Progenitor cell of endocrine pancreas (in vitro differentiated cells): ENCODE data around the gene GNB5. TPM values are rescaled to one million over a fixed set of nuclear protein-coding genes. Genes with fewer than 3 reads are reported as not detected.

ENCODE experiments used
- DNase-seq: peaks from one replicate; pipeline ENCODE4 v3.0.0; 2021; ENCODE audit warnings: low spot score; ENCODE audit not compliant: unreplicated experiment
- H3K27ac Mint-ChIP-seq: 2 replicates; pipeline ENCODE4 v1.8.0; 2021; ENCODE audit warnings: mild to moderate bottlenecking, moderate library complexity, mixed read lengths
- H3K27me3 Mint-ChIP-seq: 2 replicates; pipeline ENCODE4 v1.8.0; 2021; ENCODE audit warnings: mixed read lengths
- H3K36me3 Mint-ChIP-seq: 2 replicates; pipeline ENCODE4 v1.8.0; 2022; ENCODE audit warnings: mixed read lengths; ENCODE audit not compliant: insufficient read depth
- H3K4me1 Mint-ChIP-seq: 2 replicates; pipeline ENCODE4 v1.8.0; 2021; ENCODE audit warnings: low read depth, mixed read lengths
- H3K4me3 Mint-ChIP-seq: 2 replicates; pipeline ENCODE4 v1.8.0; 2021; ENCODE audit warnings: low read depth, mild to moderate bottlenecking, moderate library complexity, mixed read lengths
- H3K9me3 Mint-ChIP-seq: 2 replicates; pipeline ENCODE4 v1.8.0; 2021; ENCODE audit warnings: low read depth, mixed read lengths
- total RNA-seq: library from RNA; stranded (reverse); gene quantifications from 2 replicates; pipeline ENCODE4 v1.2.1, GENCODE V29; 2021
- TF ChIP-seq, protein P1 (sequence below): fragments of 200-600 bp; sonication (generic); IDR thresholded peaks from one replicate; pipeline ENCODE4 v1.5.0; 2021; ENCODE audit warnings: antibody characterized with exemption, mild to moderate bottlenecking; ENCODE audit not compliant: unreplicated experiment

The GNB5 gene
- total RNA-seq, 1 donor from 2014 or later = 56.0 TPM

DNA sequence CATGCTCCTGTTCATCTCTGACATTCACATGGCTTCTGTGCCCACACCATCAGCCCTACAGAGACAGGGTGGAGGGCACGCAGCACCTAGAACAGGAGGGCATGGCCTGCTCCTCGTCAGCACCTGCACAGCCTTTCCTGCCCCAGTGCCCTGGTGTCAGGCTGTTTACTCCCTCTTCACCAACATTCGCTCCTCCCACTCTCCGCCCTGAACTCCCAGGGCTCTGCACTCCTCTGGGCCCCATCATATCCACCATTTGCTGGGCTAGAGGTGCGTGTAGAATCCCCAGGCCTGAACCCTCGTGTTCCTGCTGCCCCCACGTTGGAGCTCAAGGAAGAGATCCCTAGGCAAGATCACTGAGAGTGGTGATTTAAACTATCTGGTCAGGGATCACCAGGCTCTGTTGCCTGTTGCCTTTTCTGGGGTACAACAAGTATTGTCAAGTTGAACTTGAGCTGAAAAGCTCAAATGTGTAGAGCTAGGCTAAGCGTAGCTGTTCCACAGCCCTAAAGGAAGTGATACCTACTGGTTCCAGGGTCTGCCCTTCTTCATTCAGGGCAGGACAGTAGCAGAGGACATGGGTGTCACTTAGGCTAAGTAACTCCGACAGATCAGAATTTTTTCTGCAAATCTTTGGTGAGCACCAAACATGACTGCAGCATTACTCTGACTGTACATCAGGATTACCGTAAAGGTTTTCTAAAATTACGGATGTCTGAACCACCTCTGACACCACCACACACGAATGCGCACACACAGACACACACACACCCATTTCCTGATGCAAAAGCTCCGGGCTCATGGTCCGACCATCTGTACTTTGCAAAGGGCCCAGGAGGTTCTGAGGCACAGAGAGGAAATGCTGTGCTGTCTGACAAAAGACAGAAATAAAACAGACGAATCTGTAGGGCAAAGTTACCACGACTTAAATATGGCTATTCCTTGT is 43.7 kb upstream of the GNB5 start:
- no peak overlapping the region for H3K27ac Mint-ChIP-seq
- peaks cover 3% of the 10 kb centered on the region for H3K4me1 Mint-ChIP-seq
- no peak overlapping the region for H3K4me3 Mint-ChIP-seq
- no peak for DNase-seq
- H3K27me3 Mint-ChIP-seq = no peaks in the 10 kb centered on the region
- no peaks in the 10 kb centered on the region for H3K9me3 Mint-ChIP-seq
- TF ChIP-seq, protein P1, sequence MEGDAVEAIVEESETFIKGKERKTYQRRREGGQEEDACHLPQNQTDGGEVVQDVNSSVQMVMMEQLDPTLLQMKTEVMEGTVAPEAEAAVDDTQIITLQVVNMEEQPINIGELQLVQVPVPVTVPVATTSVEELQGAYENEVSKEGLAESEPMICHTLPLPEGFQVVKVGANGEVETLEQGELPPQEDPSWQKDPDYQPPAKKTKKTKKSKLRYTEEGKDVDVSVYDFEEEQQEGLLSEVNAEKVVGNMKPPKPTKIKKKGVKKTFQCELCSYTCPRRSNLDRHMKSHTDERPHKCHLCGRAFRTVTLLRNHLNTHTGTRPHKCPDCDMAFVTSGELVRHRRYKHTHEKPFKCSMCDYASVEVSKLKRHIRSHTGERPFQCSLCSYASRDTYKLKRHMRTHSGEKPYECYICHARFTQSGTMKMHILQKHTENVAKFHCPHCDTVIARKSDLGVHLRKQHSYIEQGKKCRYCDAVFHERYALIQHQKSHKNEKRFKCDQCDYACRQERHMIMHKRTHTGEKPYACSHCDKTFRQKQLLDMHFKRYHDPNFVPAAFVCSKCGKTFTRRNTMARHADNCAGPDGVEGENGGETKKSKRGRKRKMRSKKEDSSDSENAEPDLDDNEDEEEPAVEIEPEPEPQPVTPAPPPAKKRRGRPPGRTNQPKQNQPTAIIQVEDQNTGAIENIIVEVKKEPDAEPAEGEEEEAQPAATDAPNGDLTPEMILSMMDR = no peak
- H3K36me3 Mint-ChIP-seq = peaks cover 25% of the 10 kb centered on the region

DNA sequence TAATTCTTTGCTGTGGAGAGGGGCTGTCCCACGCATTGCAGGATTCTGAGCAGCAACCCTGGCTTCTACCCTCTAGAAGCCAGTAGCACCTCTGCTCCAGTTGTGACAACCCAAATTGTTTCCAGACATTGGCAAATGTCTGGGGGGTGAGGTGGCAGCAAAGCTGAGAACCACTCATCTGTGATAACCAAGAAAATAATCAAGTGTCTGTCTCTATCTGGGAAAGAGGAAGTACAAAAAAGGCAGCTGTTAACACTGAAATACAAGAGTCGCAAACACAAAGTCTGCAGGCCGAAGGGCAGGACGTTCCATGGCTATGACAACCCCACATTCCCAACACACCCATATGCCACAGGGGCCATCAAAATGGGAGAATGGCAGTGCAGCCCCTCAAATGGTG is 42.2 kb upstream of the GNB5 start:
- Mint-ChIP-seq H3K9me3 (no peaks in the 10 kb centered on the region), H3K36me3 (peaks cover 23% of the 10 kb centered on the region), H3K4me1 (peaks cover 3% of the 10 kb centered on the region), H3K27me3 (no peaks in the 10 kb centered on the region), H3K4me3 (no peak overlapping the region), H3K27ac (peak overlapping the region; percentile 12)
- no peak for DNase-seq
- TF ChIP-seq, protein P1 = no peak

DNA sequence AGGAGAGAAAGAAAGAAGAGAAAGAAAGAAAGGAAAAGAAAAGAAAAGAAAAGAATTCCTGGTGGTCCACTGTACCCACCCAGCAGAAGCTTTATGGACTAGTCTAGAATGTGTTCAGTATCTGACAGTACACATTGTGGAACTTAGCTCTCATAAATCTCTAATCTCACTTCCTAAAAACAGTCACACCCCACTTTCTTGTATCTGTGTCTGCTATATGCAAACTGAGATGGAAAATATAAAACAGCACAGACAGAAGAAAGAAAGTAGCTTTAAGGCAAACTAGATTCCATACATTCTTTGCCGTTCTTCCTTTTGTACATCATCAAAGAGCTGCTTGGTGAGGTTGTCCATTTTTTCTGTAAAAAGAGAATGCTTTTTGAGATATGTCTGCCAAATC is 41.1 kb upstream of the GNB5 start:
- no peaks in the 10 kb centered on the region for H3K27me3 Mint-ChIP-seq
- H3K27ac Mint-ChIP-seq = no peak overlapping the region
- H3K4me3 Mint-ChIP-seq = no peak overlapping the region
- TF ChIP-seq, protein P1 = no peak
- DNase-seq = no peak
- H3K9me3 Mint-ChIP-seq = no peaks in the 10 kb centered on the region
- H3K4me1 Mint-ChIP-seq = peaks cover 3% of the 10 kb centered on the region
- peaks cover 21% of the 10 kb centered on the region for H3K36me3 Mint-ChIP-seq

DNA sequence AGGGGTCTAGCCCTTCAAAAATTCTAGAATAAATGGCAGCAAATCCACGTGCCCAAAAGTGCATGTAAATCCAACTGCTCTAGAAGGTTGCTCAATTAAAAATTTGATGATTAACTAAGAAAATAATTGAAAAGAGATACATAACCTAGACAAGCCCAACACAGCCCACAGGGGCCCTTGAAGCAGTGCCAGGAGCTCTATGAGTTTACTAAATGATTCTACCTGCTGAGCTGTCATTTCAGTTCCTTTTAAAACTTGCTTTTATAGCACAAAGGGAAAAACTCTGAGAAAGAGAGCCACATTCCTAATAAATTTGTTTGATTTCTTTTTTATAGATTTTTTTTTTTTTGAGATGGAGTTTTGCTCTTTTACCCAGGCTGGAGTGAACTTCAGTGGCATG is 38.9 kb upstream of the GNB5 start:
- DNase-seq = no peak
- Mint-ChIP-seq H3K27ac (no peak overlapping the region), H3K4me3 (no peak overlapping the region), H3K9me3 (no peaks in the 10 kb centered on the region), H3K27me3 (no peaks in the 10 kb centered on the region), H3K4me1 (peaks cover 3% of the 10 kb centered on the region), H3K36me3 (peaks cover 18% of the 10 kb centered on the region)
- TF ChIP-seq, protein P1 = no peak

DNA sequence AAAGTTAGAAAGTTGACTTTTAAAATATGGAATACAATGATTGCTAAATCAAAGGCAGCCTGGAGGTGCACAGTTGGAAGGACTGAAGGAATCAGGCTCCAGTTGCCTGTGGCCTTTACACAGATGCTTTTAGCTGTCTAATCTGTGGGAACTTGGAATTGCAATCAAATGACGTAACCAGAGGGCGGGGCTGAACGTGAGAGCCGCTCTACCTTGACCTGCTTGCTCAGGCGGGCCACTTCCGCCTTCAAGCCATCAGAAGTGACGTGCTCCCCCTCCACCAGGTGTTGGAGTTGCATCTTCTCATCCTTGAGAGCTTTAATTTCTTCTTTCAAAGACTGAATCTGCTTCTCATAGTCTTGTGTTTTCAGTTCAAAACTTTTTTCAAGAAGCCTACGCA is 37.7 kb upstream of the GNB5 start:
- DNase-seq = no peak
- peaks cover 20% of the 10 kb centered on the region for H3K36me3 Mint-ChIP-seq
- TF ChIP-seq, protein P1 = no peak
- no peak overlapping the region for H3K27ac Mint-ChIP-seq
- H3K9me3 Mint-ChIP-seq = no peaks in the 10 kb centered on the region
- H3K4me1 Mint-ChIP-seq = peaks cover 3% of the 10 kb centered on the region
- H3K27me3 Mint-ChIP-seq = no peaks in the 10 kb centered on the region
- no peak overlapping the region for H3K4me3 Mint-ChIP-seq
